Endometrium (tissue), 2 donors: ENCODE data around the gene SETD2.

Source experiments
- FAIRE-seq: peaks from 2 replicates; lab custom pipeline; 2012; peaks lifted over from hg19 to GRCh38; lab: Jason Lieb, UNC
- donor health status: control.
- donor health status: control.

Gene SETD2

GRCh38 chr3:47009225-47010110 is 154.4 kb downstream of the SETD2 start:
- no peak for FAIRE-seq

GRCh38 chr3:47008851-47009224 is 155.1 kb downstream of the SETD2 start:
- no peak for FAIRE-seq

- FAIRE-seq, result no peak
Observed at GRCh38 chr3:47008234-47008796, 155.6 kb downstream of the SETD2 start.

GRCh38 chr3:47007482-47008233 is 156.3 kb downstream of the SETD2 start:
- no peak for FAIRE-seq

GRCh38 chr3:47007001-47007400 is 156.9 kb downstream of the SETD2 start:
- no peak for FAIRE-seq

GRCh38 chr3:47006145-47006651 is 157.7 kb downstream of the SETD2 start:
- no peak for FAIRE-seq

- no peak for FAIRE-seq
Observed at GRCh38 chr3:47005212-47006144, 158.4 kb downstream of the SETD2 start.

GRCh38 chr3:47004369-47005211 is 159.3 kb downstream of the SETD2 start:
- FAIRE-seq, result no peak

- no peak for FAIRE-seq
Observed at GRCh38 chr3:47003461-47004368, 160.2 kb downstream of the SETD2 start.

- no peak for FAIRE-seq
Observed at GRCh38 chr3:47003056-47003410, 160.9 kb downstream of the SETD2 start.

- FAIRE-seq, result no peak
Observed at GRCh38 chr3:47002171-47003055, 161.5 kb downstream of the SETD2 start.

GRCh38 chr3:47001731-47002170 is 162.2 kb downstream of the SETD2 start:
- FAIRE-seq, result no peak

- no peak for FAIRE-seq
Observed at GRCh38 chr3:47000922-47001730, 162.8 kb downstream of the SETD2 start.

GRCh38 chr3:47000198-47000815 is 163.6 kb downstream of the SETD2 start:
- no peak for FAIRE-seq

- FAIRE-seq, result no peak
Observed at GRCh38 chr3:46999516-47000197, 164.3 kb downstream of the SETD2 start.

GRCh38 chr3:46998852-46999515 is 164.9 kb downstream of the SETD2 start:
- FAIRE-seq, result no peak
